PFSK-1 (cell line): ENCODE data around the gene SSPN.

Experiments
- FOXP2 ChIP-seq: optimal IDR thresholded peaks from 2 replicates; pipeline ENCODE3; 2011; ENCODE audit warnings: borderline replicate concordance, control low read depth, inconsistent platforms; ENCODE audit not compliant: insufficient read depth; ENCODE audit errors: extremely low read length, extremely low read depth
- POLR2AphosphoS5 ChIP-seq: IDR thresholded peaks from 2 replicates; pipeline ENCODE4 v1.6.1; 2012; ENCODE audit warnings: low read depth, mild to moderate bottlenecking, control low read depth, low read length, moderate library complexity
- SIN3A ChIP-seq: IDR thresholded peaks from 2 replicates; pipeline ENCODE4 v1.6.1; 2012; ENCODE audit warnings: mild to moderate bottlenecking, low read length, moderate library complexity, borderline replicate concordance; ENCODE audit not compliant: insufficient read depth
- TAF1 ChIP-seq: IDR thresholded peaks from 2 replicates; pipeline ENCODE4 v1.6.1; 2012; ENCODE audit warnings: low read length, control low read depth, borderline replicate concordance; ENCODE audit not compliant: insufficient read depth
- TF ChIP-seq, protein P1 (sequence below), 2 experiments: IDR thresholded peaks; 2 replicates each; pipeline versions ENCODE4 v1.6.1 to v1.8.0; 2011 to 2012; ENCODE audit warnings: low read depth in 2 of 2, low read length in 2 of 2, control low read depth in 1 of 2, inconsistent platforms in 1 of 2, mild to moderate bottlenecking in 1 of 2, moderate library complexity in 1 of 2; ENCODE audit not compliant: insufficient read depth in 1 of 2

The SSPN gene

DNA sequence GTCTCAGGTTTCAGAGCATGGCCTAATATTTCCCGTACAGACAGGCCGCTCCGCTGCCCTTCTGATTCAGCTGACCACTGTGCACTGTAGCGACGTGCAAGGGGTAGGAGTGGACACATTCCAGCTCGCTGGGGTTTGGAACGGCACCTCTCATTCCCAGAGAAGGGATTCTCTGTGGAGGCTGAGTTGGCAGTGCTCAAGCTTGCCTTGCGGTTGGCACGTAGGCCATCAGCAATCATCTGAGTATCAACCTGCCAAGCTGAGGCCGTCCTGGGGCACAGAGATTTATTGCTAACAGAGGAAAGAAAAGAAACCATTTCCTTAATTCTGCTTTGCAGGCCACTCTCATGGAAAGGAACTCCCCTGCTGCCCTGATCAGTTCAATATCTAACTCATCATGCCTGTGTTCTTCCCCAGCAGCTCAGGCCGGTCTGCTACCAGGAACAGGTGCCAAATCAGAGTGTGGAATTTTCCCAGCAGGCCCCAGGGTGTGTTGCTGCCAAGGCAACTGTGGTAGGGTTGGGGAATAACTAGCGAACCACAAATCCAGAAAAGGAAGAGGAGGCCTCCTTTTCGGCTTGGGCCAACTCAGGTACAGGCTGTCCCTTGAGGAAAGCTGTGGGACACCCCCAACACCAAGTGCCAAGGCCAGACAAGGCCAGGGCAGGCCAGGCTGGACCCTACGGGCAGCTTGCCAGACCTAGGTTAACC lies 92.5 kb downstream of the SSPN start:
- no peak for TF ChIP-seq SIN3A
- no peak for TF ChIP-seq POLR2AphosphoS5
- TF ChIP-seq, protein P1, sequence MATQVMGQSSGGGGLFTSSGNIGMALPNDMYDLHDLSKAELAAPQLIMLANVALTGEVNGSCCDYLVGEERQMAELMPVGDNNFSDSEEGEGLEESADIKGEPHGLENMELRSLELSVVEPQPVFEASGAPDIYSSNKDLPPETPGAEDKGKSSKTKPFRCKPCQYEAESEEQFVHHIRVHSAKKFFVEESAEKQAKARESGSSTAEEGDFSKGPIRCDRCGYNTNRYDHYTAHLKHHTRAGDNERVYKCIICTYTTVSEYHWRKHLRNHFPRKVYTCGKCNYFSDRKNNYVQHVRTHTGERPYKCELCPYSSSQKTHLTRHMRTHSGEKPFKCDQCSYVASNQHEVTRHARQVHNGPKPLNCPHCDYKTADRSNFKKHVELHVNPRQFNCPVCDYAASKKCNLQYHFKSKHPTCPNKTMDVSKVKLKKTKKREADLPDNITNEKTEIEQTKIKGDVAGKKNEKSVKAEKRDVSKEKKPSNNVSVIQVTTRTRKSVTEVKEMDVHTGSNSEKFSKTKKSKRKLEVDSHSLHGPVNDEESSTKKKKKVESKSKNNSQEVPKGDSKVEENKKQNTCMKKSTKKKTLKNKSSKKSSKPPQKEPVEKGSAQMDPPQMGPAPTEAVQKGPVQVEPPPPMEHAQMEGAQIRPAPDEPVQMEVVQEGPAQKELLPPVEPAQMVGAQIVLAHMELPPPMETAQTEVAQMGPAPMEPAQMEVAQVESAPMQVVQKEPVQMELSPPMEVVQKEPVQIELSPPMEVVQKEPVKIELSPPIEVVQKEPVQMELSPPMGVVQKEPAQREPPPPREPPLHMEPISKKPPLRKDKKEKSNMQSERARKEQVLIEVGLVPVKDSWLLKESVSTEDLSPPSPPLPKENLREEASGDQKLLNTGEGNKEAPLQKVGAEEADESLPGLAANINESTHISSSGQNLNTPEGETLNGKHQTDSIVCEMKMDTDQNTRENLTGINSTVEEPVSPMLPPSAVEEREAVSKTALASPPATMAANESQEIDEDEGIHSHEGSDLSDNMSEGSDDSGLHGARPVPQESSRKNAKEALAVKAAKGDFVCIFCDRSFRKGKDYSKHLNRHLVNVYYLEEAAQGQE (IDR thresholded peaks at IDR 0.05; ENCODE audit: insufficient read depth in 1 of 2, low read depth in 2 of 2, low read length in 2 of 2), result no peak
- TF ChIP-seq FOXP2, result no peak
- TF ChIP-seq TAF1, result no peak

DNA sequence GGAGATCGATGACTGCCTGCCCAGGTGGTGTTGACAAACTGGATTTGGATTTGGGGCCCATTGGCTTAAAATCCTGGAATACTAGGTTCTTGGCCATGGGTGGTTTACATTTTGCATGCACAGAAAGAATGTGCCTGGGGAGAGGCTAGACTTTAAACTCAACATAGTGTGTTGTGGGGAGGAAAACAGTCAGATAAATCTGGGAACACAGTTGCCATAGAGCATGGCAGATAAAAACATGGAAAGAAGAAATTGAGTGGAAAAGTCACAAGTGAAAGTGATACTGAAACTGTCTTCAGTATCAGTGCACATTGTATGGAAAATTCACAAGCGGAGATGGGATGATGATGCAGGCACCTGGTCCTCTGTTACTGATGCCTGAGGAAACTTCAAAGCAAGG lies 95.2 kb downstream of the SSPN start:
- TF ChIP-seq POLR2AphosphoS5, result no peak
- TF ChIP-seq SIN3A, result no peak
- no peak for TF ChIP-seq FOXP2
- TF ChIP-seq, protein P1 (IDR thresholded peaks at IDR 0.05; ENCODE audit: insufficient read depth in 1 of 2, low read depth in 2 of 2, low read length in 2 of 2), result no peak
- no peak for TF ChIP-seq TAF1

DNA sequence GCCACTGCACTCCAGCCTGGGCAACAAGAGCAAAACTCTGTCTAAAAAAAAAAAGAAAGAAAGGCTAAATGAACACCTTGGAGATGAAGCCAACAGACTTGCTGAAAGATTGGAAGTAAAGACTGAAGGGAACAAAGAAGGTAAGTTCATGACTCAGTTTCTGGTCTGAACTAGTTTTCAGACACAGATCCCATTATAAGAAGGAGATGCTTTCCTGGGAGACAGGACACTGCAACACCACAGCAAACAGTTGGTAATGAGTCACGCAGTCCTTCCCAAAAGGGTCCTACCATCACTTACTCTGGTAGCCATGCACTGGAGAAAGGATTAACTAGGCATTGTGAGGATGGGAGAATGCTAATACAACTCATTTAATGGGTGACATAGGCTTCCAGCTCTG lies 97.2 kb downstream of the SSPN start:
- TF ChIP-seq POLR2AphosphoS5 (no peak), TAF1 (no peak), SIN3A (no peak), FOXP2 (no peak)
- TF ChIP-seq, protein P1 (IDR thresholded peaks at IDR 0.05; ENCODE audit: insufficient read depth in 1 of 2, low read depth in 2 of 2, low read length in 2 of 2), result no peak

DNA sequence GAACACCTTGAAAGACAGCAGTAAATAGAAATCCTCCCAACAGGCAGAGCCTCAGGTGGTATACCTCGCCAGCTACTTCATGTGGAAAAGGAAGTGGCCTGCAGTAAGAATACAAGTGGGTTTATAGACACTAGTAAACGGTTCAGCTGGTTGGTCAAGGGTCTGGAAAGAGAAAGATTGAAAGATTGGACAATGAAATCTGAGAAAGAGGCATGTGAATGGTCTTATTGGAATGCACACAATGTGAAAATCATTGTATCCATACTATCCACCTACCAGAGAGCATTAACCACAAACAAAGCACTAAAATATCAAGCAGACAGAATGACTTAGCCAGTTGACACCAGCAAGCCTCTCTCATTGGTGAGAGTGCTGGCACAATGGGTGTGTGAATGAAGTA lies 98.2 kb downstream of the SSPN start:
- TF ChIP-seq SIN3A (no peak), FOXP2 (no peak), POLR2AphosphoS5 (no peak), TAF1 (no peak)
- TF ChIP-seq, protein P1 (IDR thresholded peaks at IDR 0.05; ENCODE audit: insufficient read depth in 1 of 2, low read depth in 2 of 2, low read length in 2 of 2), result no peak
